Epidermal melanocyte (primary cell): ENCODE data around the gene PLCB2.

Source experiments
- DNase-seq: peaks from one replicate; pipeline ENCODE4 v3.0.0; 2011; ENCODE audit warnings: low spot score; ENCODE audit not compliant: insufficient read length

PLCB2 gene

DNA sequence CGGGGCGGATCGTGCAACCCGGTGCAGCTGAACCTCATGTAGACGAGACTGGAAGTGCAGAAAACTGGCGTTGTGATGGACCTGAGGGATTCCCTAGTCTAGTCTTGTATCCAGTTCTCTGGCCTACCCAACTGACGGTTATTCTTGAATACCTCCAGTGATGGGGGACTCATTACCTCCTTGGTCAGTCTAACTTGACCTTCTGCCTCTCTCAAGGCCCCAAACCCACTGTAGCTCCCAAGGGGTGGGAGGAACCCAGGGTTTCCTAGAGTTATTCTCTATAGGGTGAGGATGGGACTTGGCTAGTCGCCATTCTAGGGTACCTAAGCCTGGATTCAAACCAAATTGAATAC, 57.5 kb downstream of the PLCB2 start:
- no peak for DNase-seq

DNA sequence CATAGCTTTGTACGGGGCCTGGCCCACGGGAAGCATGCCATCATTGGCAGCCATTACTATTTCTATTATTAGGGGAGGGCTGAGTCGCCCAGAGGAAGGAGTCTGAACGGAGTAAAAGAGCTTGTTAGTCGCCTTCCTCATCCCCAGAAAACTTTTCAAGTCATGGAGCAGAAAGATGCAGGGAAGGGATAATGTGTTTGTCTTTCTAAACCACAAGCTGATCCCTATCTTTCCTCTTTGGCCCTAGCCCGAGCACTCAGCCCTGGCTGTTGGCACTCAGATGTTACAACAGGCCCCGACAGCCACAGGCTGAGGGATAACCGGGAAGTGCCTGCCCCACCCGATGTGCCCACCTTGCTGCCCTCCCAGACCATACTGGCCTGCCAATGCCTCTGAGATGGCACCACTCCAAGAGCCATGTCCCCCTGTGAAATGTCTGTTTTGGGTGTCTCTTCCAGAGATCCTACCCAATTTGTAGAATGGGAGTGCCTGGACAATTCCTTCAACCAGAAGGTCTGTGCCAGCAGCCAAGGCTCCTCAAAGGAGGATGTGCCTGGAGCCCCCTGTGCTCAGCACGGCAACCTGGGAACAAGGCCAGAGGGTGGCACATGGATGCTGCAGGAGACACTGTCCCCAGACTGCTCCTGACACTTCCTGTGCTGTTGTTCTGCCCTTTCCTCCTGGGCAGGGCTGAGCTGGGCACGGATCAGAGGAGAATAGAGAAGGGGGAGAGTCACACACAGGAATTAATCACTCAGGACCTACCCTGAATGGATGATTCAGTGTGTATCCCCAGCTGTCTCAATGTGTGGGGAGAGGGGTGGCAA, 58.0 kb downstream of the PLCB2 start:
- no peak for DNase-seq

- DNase-seq, result no peak
Observed at GRCh38 chr15:40248006-40248783, 59.5 kb downstream of the PLCB2 start.

- DNase-seq, result no peak
Observed at GRCh38 chr15:40247406-40247971, 60.2 kb downstream of the PLCB2 start.

DNA sequence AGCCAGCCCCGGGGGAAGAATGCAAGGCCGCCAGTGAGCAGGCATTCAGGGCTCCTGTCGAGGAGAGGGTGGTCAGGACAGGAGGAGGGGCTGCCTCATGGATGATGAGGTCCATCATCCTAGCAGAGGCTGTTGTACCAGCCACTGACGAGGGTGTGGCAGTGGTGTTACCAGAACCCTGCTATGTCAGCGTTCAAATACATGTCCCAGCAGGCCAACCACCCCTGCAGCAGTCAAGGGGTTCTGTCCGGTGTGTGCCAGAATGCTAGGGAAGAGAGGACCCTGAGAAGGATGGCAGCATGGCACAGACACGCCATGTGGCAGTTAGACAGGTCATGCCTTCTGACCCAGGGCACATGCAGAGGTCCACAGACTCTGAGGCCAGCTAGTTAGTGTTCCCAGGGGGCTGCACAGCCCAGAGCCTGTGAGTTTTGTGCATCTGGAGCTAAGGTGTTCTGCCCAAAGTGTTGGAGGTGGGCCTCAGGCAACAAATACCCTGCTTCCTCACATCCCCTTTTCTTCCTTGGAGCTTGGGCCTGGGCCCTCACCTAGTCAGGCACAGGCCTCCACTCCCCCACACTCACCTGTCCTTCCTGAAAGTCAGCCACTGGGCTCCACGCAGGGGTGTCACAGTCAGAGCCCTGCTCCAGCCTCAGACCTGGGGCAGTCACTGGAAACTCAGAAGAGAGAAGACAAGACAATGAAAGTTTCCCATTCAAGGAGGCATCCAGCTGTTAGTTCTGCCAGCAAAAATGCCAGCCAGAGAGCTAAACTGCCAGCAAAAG, 61.0 kb downstream of the PLCB2 start:
- DNase-seq, result no peak

DNA sequence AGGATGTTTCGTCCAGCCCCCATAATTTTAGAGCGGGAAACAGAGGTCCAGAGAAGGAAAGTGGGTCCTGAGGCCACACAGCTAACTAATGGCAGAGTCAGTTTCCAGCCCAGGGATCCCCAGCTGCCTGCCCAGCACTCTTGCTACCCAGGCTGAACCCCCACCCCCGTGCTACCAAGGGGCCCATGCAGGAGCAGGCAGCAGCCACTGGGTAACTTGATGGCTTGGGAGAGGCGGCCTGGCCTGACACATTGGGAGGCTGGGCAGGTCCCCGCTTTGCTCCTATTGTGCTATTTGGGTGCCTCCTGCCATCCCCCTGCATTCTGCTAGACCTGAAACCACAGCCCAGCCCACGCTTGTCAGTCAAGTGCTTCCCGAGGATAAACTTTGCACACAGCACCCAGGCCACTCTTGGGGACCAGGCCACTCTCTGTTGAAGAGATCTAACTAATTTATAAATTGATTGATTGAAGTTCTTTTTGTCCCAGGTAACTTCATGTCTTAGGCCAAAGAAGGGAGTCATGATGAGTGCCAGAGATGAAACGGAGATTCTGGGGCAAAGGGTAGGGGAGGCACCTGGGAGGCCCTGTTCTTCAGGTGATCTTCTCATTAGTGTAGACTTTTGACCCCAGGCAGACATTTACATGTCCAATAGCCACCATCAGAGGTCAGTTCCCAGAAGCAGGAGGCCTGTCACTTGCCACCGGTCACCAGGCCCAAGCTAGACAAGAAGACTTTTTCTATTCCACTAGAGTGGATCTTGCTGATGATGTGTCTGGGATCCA, 61.9 kb downstream of the PLCB2 start:
- DNase-seq, result no peak

- DNase-seq, result no peak
Observed at GRCh38 chr15:40244961-40245523, 62.7 kb downstream of the PLCB2 start.

DNA sequence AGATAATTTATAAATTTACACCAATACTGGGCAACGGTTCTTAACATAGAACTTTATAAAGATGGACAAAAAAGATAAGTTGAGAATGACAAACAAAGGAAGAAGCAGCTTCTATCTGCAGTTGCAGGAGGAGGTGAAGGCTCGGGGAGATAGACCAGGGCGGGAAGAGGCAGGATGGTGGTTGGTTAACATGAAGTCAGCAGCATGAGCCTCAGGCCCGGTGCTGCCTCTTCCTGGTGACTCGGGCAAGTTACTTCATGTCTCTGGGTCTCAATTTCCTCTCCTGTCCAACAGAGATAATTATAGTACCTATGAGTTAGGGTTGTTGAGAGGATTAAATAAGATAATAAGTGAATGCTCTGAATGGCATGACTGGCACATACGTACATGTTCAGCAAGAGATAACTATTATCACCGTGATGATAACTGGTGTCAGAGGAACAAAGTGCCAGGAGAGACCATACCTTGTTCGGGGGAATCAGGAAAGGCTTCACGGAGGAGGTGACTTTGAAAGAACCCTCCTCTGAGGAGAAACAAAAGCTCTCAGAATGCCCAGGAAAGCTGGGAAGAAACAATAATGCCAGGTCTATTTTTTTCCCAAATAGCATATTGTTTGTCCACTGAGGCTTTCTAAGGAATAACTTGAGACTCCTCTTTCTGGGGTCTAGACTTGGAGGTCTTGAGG, 64.5 kb downstream of the PLCB2 start:
- peak; percentile 5 for DNase-seq

DNA sequence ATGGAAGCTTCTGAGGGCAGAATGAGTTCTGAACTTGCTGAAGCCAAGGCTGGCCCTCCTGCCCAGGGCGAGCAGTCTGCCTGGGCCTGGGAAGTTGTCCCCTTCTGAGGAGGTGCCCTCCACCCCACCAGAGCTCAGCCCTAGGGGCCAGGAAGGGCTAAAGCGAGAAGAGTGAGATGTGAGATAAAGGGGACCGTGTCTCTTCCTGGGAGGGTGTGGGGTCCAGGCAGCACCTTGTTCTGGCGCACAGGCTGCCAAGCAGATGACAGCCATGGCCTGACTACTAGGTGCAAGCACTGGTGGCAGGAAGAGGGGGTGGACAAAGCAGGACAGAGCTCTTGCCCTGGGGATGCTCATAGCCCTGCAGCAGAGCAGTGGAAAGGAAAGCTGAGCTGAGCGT, 65.1 kb downstream of the PLCB2 start:
- peak; percentile 1 for DNase-seq

DNA sequence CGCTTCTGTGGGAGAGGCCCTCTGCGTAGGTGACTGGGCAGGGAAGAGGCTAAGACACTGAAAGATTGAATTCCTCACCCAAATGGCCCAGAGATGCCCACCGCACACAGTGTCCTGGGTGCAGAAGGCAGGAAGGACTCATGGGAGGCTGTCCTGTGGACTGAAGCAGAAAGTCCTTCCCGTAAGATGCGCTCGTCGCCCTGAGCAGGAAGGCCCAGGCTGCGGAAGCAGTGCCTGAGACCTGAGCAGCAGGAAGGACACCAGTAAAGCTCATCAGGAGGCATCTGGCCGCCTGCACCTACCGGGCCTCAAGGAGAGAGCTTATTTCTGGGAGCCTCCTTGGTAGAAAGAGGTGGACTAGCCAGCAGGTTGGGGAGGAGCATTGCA, 65.5 kb downstream of the PLCB2 start:
- DNase-seq, result peak; percentile 4

GRCh38 chr15:40241269-40242212, 66.2 kb downstream of the PLCB2 start:
- DNase-seq, result peak; percentile 8

GRCh38 chr15:40240619-40241221, 67.0 kb downstream of the PLCB2 start:
- DNase-seq, result no peak

DNA sequence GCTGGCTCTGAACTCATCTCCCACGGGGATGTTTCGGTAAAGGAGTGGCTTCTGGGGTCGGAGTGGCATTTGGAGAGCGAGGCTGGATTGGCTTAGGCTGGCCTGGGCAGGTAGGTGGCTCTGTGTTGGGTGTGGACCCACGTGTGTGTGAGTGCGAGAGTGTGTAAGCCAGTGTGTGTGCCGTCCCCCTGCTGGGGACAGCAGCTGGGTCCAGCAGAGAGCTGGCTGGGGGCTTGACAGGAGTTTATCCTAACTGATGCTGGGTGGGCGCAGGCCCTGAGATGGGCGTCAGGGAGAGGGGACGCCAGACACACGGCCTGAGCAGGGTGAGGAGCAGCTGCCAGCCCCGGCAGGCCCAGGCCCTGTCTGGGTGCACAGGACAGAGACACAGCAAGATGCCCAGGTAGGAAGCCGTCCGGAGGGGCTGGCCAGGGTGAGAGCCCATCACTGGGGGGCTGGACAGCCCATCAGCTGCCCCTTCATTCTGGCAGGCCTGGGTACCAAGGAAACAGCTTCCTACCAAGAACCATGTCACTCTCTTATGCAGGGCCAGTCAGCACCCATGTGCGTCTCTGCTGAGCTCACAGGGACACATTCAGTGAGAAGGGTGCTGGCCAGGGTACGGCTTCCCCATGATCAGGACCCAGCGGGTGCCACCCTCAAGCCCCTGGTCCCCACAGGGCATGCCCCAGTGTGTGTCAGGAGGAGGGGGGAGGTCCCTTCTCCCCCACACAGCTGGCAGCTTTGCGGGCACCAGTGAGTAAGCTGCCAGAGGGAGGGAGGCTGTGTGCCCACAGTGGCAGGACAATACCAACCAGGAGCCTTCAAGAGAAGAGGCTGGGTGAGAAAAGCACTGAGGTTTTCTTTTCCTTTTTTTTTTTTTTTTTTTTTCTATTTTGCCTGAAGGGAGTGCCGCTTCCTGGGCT, 67.8 kb downstream of the PLCB2 start:
- DNase-seq, result no peak

DNA sequence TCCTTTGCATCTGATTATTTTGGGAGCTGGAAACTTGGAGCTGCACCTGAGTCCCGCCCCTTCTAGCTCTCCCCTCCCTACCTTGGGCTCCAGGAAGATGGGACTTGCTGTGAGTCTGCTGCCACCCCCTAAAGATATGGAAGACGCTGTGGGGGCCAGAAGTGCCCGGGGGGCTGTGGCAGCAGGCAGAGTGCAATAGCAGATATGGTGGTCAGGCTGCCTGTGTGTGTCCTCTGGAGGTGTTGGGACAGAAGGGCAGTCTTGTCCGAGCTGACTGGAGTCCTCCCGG, 68.4 kb downstream of the PLCB2 start:
- no peak for DNase-seq

DNA sequence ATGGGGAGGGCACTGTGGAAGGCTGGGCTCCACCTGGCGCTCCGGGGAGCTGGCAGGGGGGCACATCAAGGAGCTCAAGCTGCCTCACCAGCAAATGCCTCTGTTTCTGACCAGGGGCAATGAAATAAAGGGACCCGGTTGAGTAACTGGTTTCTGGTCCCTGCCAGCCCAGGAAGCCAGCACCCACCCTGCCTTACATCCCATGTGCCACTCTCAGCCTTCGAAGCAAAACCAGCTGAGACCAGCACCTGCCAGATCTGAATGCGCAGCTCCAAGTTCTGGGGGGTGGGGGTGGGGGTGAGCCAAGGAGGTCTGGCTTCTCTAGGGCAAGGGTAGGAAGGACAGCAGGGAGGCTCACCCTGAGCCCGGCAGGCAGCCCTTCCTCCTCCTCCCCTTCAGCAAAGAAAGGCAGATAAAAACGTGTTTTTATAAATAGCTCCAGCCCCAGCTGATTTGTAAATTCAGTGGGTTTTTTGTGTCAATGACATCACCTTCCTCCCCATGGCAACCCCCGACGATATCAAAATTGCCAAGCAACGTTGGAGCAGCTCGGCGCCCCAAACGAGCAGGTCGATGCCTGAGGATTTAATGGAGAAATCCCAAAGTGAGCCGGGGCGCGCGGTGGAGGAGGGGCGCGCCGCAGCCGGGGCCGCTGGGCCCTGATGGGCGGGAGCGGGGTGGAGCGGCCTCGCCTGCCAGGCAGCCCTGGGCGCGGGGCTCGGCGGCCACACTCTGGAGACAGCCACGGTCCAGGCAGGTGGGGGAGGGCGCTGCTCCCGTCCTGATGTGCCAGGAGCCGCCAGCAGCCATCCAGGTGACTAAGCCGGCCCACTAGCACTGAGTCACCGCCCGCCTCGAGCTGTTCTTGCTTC, 69.0 kb downstream of the PLCB2 start, which contains the start of gene PAK6:
Gene PAK6 (plus strand): TSS at position 532 of the 872 bp plus-strand sequence. CDS start 25,723 bp downstream, outside the sequence.
- no peak for DNase-seq
